CD4-positive, alpha-beta T cell treated with Interleukin-4 for 4 hours (primary cell): ENCODE data around the gene SCP2D1.

Experiments
- DNase-seq: peaks from one replicate; pipeline ENCODE4 v3.0.0-alpha.2; 2020

SCP2D1 gene

DNA sequence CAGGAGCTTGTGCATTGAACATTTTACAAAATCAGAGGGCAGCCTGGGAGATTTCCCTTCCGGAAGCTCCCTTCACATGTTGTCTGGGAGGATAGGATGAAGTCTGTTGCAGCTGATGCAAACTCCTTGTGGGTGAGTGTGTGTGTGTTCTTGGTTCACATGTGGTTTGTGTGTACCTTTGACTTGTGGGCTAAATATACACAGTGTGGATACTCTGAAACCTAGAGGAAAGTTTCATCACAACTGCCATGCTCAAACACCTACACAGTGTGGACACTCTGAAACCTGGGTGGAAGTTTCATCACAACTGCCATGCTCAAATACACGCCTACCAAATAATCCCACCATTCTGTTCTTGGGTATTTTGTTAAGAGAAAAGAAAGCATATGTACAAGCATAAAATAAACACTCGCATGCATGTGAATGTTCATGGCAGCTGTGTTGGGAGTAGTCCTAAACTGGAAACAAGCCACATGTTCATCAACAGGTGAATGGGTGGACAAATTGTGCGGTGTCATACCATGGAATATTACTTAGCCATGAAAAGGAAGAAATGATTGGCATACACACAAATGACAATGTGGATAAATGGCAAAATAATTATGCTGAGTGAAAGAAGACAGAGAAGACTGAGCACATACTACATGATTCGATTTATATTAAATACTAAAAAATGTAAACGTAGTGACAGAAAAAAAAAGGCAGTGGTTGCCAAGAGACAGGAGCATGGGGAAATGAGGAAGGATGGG is 1.8 kb downstream of the SCP2D1 start:
- no peak for DNase-seq

DNA sequence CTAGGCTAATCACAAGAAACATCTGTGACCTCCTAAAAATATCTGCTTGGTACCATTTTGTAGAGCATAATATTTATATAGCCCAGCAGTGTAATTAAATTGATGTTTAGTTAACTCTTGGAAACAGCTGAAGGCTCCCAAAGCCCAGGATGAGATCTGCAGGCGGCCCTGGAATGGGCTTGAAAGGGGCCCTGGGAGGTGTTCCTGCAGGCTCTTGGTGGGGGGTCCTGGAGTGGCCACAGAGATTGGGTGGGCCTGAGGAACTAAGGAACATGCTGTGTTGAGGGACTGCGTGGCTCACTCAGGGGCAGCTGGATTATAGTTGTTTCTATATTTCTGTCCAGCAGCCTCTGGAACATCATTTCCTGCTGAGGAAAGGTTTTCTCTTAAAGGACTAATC is 9.2 kb downstream of the SCP2D1 start:
- no peak for DNase-seq

DNA sequence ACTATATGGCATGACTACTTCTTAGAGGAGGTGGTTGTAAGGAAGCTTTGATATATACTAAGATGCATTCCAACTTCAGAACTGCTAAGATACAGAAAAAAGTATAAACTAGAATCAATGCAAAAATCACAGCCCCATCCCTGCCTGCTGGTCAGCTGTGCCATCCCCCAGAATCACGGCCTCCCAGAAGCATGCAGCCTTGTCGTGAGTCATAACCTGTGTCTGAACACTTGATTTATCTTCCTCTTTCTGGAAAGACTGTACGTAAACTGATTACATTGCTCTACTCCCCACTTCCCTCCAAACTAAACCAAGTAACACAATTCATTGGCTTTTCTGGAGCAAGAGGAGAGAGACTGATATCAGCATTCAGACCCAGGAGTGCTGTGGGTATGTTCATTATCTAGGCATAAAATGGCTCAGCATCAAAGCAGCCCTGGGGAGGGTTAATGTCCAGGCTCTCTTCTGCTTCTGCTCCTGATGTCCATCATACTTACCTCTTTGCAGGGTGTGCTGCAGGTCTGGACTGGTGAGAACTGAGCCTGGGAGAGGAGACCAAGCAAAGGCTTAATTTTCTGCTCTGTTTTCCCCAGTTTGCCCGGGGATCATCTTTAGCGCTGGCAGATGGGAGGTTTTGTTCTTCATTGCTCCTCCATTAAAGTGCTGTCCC is 18.4 kb downstream of the SCP2D1 start:
- DNase-seq, result no peak

DNA sequence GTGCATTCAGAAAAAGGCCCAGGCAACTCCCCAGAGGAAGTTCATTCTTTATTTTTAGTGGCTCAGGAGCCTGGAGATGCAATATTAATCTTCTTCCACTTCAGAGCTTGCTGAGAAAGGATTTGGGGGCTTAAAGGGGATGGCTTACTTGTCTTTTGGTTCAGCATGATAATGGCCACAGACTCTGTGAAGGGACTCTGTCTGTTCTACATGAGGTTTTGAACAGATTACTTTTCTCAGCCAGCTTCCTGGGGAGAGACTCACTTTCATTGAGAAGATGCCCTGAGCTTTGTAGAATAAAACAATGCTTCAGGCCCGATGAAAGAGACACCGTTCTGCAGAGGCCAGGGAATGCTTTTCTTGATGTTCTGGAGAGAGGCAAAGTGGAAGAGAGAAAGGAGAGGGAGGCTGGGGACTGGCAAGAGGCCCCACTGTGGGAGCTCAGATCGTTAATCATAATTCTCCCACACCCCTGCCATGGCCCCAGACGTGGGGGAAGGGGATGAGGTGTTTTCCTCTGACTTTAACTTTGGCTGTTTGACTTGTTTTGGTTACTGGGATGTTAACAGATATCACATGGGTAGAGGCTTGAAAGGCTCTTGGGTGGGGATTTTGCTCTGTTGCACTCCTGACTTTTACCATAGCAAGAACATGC is 19.1 kb downstream of the SCP2D1 start:
- no peak for DNase-seq

DNA sequence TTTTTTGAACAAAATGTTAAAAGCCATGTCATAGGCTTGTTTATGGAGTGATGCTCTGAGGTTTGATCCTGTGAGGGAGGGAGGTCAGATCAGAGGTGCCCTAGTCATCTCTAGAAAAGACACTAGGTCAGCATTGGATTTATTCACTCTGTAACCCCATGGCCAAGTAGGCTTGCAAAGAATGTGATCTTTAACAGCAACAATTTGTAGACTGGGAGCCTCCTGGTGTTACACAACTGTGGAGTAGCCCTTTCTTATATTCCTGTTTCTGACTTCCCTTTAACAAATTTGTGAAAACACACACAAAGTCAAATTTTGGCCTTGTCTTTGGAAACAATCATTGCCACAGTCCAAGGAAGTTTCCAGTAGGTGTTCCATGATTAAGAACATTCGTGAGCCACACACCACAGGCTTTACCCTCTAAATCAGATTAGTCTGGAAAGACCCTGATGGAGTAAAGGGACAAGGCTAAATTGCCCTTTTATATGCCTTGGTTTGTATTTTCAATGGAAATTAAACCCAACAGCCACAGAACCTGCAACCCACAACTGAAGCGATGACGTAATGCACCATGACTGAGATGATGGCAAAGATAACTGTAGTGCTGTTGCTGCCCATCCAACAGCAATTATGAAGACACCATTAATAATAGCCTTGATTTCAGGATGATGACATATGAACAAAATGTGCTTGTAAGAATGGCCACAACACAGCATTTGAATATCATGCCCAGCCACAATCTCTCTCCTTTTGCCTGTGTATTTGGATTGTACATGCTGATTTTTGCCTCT is 22.1 kb downstream of the SCP2D1 start:
- DNase-seq, result no peak

DNA sequence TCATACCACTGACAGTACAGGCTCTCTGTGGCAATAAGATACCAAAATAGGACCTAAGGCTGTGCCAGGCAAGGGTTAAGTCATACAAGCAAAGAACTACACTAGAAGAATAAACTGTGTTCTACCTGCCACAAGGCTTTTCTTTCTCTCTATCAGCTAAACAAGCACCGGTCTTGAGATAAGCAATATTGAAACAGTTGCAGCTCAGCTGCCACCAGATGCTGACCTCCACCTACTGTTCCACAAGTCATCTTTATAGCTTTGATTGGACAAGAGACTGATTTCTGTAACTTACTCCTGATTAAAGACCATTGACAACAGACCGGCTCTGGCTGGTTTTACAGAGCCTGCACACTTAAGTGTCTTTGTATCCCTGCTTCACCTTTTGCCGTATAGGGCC is 24.1 kb downstream of the SCP2D1 start:
- no peak for DNase-seq

DNA sequence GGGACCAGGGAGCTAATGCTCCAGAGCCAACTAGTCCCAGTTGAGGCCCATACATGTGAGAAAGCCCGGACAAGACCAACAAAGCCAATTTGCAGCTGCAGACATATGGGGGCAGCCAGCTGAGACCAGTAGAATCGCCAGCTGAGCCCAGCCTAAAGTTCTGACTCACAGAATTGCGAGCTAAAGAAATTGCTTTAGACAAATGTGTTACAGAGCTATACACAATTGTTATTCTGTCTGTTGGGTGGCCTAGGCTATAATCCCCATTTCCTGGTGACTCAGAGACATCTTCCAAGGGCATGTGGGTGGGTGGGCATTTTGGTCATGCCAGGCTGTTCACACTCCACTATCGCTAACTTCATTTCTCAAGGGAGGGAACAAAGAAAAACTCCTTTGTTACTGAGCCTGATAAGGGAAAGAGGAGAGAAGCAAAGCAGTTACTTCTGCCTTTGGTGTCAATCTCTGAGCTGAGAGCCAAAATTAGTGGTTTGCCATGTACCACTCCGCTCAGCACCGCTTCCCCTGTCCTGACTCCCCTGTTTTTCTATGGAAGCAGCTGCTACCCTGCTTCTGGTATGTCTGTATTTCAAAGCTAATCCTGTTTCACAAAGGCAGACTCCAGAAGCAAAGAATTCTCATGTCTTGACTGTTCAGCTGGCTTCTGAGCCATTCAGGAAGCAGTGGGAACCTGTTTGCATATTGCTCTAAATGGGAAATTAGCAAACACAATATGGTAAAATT is 26.1 kb downstream of the SCP2D1 start:
- no peak for DNase-seq

DNA sequence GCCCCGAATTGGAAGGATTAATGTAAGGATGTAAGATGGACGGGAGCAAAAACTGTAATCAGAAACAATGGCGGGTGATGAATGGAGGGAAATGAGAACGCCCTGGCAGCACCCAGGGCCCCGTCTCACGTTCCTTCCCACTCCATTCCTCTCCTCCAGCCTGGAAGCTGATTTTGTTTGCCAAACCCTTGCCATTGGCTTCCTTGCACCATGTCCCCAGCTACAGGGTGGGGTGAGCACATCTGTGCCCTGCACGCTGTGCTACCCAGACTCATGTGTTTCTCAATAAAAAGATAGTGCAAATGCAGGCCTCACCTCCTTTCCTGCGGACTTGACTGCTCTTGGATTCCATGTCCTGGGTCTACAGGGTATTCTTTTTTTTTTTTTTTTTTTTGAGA is 26.7 kb downstream of the SCP2D1 start:
- DNase-seq, result no peak

DNA sequence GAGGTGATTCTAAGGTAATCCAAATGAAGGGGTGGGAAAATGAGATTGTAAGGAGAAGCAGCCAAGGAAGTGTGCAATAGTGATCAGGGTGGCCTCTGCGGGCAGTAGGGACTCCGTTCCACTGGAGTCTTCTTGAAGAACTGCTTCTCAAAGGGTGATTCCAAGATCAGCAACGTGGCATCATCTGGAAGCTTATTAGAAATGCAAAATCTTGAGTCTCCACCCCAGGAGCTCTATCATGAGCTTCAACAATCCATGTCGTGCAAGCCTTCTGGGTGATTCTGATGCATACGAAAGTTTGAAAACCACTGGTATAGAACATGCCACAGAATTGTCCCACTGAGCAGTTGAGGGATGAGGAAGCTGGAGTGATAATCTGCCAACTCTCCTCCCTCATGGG is 31.4 kb downstream of the SCP2D1 start:
- no peak for DNase-seq

DNA sequence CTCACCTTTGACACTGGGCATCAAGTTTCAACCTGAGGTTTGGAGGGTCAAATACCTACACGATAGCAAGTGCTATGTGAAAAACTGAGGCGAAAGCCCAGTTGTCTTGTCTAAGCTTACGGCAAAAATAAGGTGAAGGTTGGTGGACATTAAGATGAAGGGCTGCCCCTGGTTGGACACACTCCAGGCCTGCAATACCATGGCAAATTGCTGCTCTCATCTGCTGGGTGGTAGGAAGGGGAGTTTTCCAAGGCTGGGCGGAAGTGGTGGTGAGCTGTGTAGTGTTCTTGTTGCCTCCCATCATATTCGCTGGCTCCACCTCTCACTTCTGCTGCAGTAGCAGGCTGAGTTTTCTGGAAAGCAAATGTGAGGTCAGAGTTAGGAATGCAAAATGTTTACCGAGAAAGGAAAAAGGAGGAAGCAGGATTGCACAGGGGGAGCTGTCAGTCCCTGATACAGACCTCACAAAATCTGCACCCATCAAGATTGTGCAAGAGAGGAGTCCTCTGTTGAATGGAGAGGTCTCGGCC is 33.7 kb downstream of the SCP2D1 start:
- no peak for DNase-seq

DNA sequence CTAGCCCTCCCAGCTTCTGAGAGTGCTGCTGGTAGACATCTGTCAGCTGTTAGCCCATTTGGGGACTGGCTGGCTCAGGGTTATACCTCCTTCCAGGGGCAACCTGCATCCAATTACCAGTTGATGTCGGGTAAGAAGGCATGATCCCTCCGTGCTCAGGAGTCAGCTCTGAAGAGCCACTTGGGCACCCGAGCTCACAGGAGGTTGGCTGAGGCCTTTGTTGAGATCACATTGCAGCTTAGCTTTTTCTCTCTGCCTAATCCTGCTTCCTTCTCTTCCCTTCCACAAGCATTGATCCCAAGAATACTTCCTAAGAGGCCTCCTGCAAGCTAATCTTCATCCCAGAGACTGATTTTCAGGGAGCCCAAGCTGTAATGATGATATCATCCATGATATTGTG is 35.5 kb downstream of the SCP2D1 start:
- no peak for DNase-seq

DNA sequence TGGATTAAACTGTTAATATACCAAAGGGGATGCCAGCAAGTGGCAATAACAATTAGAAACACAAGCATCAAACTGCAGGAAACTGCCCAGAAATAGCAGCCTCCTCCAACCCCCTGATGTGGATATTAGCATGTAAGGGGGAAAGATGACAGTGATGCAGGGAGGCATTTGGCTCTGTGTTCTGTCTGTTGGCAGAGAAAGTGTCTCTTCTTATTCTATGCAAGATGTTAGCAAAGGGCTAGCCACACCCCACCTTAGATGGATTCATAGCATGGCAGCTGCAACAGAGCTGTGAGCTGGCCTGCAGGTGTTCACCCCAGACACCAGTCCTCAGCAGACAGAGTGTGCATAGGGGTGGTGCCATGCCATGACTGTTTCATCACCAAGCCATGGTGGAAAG is 38.0 kb downstream of the SCP2D1 start:
- DNase-seq, result no peak

DNA sequence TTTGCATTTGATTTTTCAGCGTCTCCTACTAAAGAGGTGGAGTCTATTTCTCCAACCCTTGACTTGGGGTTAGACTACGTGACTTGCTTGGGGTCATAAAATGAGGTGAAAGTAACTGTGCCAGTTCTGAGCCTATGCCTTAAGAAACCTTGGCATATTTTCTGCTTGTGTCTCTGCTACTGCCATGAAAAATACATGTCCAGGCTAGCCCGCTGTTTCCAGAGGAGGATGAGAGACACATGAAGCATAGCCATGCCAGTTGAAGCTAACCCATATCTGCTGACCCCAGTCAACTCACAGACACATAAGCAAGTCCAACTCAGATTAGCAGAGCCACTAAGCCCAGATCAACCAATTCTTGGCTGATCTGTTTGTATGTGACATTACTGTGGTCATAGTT is 38.7 kb downstream of the SCP2D1 start:
- DNase-seq, result no peak

DNA sequence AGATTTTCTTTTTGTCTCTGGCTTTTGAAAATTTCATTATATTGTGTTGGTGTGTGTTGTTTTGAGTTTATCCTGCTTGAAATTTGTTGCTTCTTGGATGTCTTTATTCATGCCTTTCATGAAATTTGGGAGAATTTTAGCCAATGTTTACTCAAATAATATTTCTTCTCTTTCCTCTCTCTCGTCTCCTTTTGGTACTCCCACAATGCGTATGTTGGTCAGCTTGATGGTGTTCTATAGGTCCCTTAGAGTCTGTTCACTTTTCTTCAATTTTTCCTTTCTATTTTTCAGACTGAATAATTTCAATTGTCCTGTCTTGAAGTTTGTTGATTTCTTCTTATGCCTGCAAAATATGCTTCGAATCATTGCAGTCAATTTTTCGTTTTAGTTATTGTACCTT is 39.6 kb downstream of the SCP2D1 start:
- no peak for DNase-seq

DNA sequence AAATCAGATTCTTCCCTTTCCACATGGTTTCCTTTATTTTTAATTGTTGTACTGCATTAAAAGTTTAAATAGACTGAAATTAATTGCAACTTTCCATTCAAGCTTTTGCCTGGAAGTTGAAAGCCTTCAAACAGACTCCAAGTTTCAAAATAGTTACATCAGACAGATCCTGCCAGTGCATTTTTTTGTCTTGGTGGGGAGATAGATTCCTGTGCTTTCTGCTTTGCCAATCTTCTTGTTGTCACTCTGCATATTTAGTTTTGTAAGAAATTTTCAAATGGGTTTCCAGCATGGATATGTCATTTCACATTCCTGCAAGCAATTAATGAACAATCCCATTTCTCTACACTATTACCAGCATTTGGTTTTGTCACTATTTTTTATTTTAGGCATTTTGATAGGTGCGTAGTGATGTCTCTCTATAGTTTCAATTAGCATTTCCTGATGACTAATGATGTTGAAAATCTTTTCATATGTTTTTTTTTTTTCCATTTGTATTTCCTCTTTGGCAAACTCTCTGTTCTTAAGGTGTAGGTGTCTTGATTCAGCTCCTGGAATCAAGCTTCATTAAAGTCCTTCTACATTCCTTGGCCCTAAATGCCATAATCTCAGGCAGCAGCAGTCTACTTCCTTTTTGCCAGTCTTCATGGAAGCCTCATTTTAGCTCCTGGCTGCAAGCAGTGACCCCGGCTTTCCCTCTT is 40.5 kb downstream of the SCP2D1 start:
- DNase-seq, result no peak

DNA sequence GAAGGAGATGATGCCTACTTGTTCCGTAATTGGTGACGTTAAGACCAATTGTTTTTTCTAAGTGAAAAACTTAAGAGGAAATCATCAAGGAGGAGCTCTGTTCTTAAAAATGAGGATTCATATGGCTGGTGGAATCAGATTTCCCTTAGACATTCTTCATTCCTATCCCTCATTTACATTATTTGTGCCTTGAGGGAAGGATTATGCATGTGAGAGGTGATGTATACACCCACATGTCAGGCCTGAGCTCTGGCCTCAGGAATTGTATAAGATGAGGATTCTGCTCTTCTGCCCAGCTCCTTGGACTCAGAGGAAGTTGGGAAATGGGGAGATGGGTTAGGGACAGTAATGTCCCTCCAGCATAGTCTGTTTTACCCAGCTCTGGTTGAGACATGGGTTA is 42.3 kb downstream of the SCP2D1 start:
- DNase-seq, result no peak

DNA sequence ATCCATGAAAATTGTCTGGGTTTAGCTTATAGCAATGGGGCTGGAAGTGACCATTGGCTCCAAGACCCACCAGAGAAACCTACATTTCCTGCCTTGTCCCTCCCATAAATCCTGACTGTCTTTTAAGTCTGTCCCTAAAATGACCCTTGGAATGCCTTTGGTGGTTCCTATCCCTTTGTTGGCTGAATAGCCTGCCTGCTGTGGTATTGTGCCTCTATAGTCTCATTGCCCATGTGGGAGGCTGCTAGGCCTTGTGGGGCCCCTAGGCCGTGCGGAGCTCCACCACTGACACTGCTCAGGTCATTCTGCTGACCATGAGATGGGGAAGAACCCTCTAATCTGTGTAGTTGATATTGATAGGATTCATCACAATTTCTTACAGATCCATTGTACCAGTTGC is 43.3 kb downstream of the SCP2D1 start:
- no peak for DNase-seq

DNA sequence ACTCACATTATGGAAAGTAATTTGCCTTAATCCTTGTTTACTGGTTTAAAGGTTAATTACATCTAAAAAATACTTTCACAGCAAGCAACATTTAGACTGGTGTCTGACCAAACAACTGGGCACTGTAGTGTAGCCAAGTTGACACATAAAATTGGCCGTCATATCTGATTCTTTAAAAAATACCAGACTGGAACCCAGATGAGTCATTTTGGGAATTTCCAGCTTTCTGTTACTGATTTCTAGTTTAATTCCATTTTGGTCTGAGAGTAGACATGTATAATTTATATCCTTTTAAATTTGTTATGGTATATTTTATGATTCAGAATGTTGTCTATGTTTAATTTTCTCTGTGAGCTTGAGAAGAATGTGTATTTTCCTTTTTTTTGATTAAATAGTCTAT is 44.1 kb downstream of the SCP2D1 start:
- DNase-seq, result no peak

DNA sequence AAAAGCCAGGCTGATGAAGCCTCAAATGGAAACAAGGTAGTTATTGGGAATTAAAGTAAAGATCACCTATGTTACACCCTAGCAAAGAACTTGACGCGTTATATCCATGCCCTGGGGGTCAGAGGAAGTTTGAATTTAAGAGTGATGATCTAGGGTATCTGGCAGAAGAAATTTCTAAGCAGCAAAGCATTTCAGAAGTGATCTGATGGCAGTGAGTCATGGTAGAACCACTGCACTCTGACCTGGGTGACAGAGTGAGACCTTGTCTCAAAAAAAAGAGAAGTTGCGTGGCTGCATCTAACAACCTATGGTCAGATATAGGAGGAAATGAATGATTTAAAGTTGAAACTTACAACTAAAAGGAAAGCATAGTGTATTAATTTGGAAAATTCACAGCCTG is 45.2 kb downstream of the SCP2D1 start:
- no peak for DNase-seq
